B cell (primary cell): Measurements from ENCODE around the gene MAP3K19.

ENCODE experiments used
- EZH2 ChIP-seq: IDR thresholded peaks from 2 replicates; pipeline ENCODE4 v1.6.1; 2012; ENCODE audit warnings: borderline replicate concordance, low read depth, mild to moderate bottlenecking, moderate library complexity, low read length; ENCODE audit not compliant: insufficient read depth, poor library complexity, severe bottlenecking
- TF ChIP-seq, protein P1 (sequence below): fragments of 200-600 bp; IDR thresholded peaks from one replicate; pipeline ENCODE4 v1.8.0; 2022; ENCODE audit warnings: antibody characterized with exemption, mild to moderate bottlenecking

DNA sequence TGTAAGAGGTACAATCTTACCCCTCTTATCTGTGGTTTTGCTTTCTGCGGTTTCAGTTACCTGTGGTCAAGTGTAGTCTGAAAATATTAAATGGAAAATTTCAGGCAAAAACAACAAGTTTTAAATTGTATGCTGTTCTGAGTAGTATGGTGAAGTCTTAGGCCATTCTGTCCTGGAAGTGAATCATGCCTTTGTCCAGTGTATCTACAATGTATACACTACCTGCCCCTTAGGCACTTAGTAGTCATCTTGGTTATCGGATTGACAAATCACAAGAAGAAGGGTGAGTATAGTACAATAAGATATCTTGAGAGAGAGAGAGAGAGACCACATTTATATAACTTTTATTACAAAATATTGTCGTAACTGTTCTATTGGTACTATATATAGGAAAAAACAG is 48.3 kb upstream of the MAP3K19 start:
- TF ChIP-seq, protein P1, sequence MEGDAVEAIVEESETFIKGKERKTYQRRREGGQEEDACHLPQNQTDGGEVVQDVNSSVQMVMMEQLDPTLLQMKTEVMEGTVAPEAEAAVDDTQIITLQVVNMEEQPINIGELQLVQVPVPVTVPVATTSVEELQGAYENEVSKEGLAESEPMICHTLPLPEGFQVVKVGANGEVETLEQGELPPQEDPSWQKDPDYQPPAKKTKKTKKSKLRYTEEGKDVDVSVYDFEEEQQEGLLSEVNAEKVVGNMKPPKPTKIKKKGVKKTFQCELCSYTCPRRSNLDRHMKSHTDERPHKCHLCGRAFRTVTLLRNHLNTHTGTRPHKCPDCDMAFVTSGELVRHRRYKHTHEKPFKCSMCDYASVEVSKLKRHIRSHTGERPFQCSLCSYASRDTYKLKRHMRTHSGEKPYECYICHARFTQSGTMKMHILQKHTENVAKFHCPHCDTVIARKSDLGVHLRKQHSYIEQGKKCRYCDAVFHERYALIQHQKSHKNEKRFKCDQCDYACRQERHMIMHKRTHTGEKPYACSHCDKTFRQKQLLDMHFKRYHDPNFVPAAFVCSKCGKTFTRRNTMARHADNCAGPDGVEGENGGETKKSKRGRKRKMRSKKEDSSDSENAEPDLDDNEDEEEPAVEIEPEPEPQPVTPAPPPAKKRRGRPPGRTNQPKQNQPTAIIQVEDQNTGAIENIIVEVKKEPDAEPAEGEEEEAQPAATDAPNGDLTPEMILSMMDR, result no peak
- no peak for TF ChIP-seq EZH2
